HCT116 (cell line): ENCODE data around the gene NAA35. TPM values are rescaled to one million over a fixed set of nuclear protein-coding genes. Genes with fewer than 3 reads are reported as not detected.

Experiments used
- ATAC-seq: fragments of 200-7000 bp; cut with Tn5 transposase; 2 replicates; pipeline ENCODE4 v1.9.1; 2020; ENCODE audit warnings: mild to moderate bottlenecking, moderate library complexity
- BruUV-seq: library from RNA; stranded (reverse); fragments of 400-500 nt; replicated peaks from 2 replicates; lab custom pipeline; 2021; lab: Mats Ljungman, UMichigan
- CTCF ChIA-PET: fragments of 300-600 bp; sonication (Branson Sonifier 250); formaldehyde crosslinking; loops from one replicate; lab custom pipeline; 2021; ENCODE audit warnings: antibody characterized with exemption; lab: Charles Lee
- POLR2A ChIA-PET: fragments of 300-600, 350-600 bp; sonication (Branson Sonifier 250); formaldehyde crosslinking; loops from one replicate; lab custom pipeline; 2021; ENCODE audit warnings: antibody characterized with exemption; lab: Charles Lee
- RAD21 ChIA-PET, 2 experiments: fragments of 300-600 bp; sonication (Branson Sonifier 250); formaldehyde crosslinking; loops; one replicate each; lab custom pipeline; 2023; ENCODE audit warnings: low total read pairs in 2 of 2; ENCODE audit not compliant: uncharacterized antibody in 2 of 2, unreplicated experiment in 2 of 2, low non-redundant PET in 1 of 2; lab: Charles Lee
- DNase-seq: peaks from one replicate; pipeline ENCODE4 v3.0.0-alpha.2; 2010; ENCODE audit warnings: low read depth, low spot score
- H2AFZ ChIP-seq: fragments of 200-600 bp; shearing (Covaris generic), sonication (generic); 2 replicates; pipeline ENCODE4 v1.6.1; 2017; ENCODE audit warnings: low read depth, mixed run types, mixed read lengths, antibody characterized with exemption, low read length; ENCODE audit not compliant: poor library complexity, severe bottlenecking
- H3K27ac ChIP-seq: 2 replicates; pipeline ENCODE4 v1.5.1; 2012; ENCODE audit warnings: low read depth, low read length
- H3K27me3 ChIP-seq: fragments of 200-600 bp; sonication (generic); 2 replicates; pipeline ENCODE4 v1.6.1; 2016; ENCODE audit warnings: mixed run types, low read length, mixed read lengths; ENCODE audit not compliant: insufficient read depth
- H3K36me3 ChIP-seq, 2 experiments: fragments of 200-500 bp in 1 of 2; fragments of 200-600 bp in 1 of 2; sonication (Bioruptor generic) in 1 of 2; sonication (generic) in 1 of 2; 2 replicates each; pipeline versions ENCODE4 v1.5.1 to v1.6.1; 2014 to 2016; ENCODE audit warnings: low read length in 2 of 2, inconsistent platforms in 1 of 2, mixed read lengths in 1 of 2, mixed run types in 1 of 2; ENCODE audit not compliant: insufficient read depth in 2 of 2, control insufficient read depth in 1 of 2
- H3K4me1 ChIP-seq, 2 experiments: fragments of 200-600 bp in 1 of 2; sonication (generic) in 1 of 2; 2 replicates each; pipeline versions ENCODE4 v1.5.1 to v1.6.1; 2012 to 2017; ENCODE audit warnings: low read length in 2 of 2, inconsistent platforms in 1 of 2, mild to moderate bottlenecking in 1 of 2, mixed read lengths in 1 of 2, mixed run types in 1 of 2, moderate library complexity in 1 of 2; ENCODE audit not compliant: insufficient read depth in 2 of 2, control insufficient read depth in 1 of 2
- H3K4me2 ChIP-seq: fragments of 200-600 bp; sonication (generic); 2 replicates; pipeline ENCODE4 v1.6.1; 2017; ENCODE audit warnings: mixed run types, low read length, mixed read lengths
- H3K4me3 ChIP-seq, 2 experiments: fragments of 200-600 bp in 1 of 2; sonication (generic) in 1 of 2; replicated peaks in 1 of 2; 2 replicates each; pipeline ENCODE4 v1.5.1; 2011 to 2016; ENCODE audit warnings: low read length in 2 of 2, control low read depth in 1 of 2, low read depth in 1 of 2, mild to moderate bottlenecking in 1 of 2, mixed read lengths in 1 of 2, mixed run types in 1 of 2
- H3K79me2 ChIP-seq: fragments of 200-600 bp; sonication (generic); 2 replicates; pipeline ENCODE4 v1.6.1; 2017; ENCODE audit warnings: mild to moderate bottlenecking, mixed run types, low read length, moderate library complexity, mixed read lengths; ENCODE audit not compliant: insufficient read depth
- H3K9ac ChIP-seq: fragments of 200-600 bp; sonication (generic); 2 replicates; pipeline ENCODE4 v1.6.1; 2016; ENCODE audit warnings: low read length, mixed read lengths
- H3K9me2 ChIP-seq: fragments of 200-600 bp; sonication (generic), shearing (Covaris generic); 2 replicates; pipeline ENCODE4 v1.6.1; 2017; ENCODE audit warnings: mixed run types, mild to moderate bottlenecking, moderate library complexity; ENCODE audit not compliant: insufficient read depth
- H3K9me3 ChIP-seq, 2 experiments: fragments of 200-500 bp in 1 of 2; fragments of 200-600 bp in 1 of 2; sonication (Bioruptor generic) in 1 of 2; sonication (generic) in 1 of 2; 2 replicates each; pipeline ENCODE4 v1.6.1; 2014 to 2017; ENCODE audit warnings: low read length in 2 of 2, mixed read lengths in 2 of 2, inconsistent platforms in 1 of 2, low read depth in 1 of 2, mild to moderate bottlenecking in 1 of 2, mixed run types in 1 of 2, moderate library complexity in 1 of 2; ENCODE audit not compliant: control insufficient read depth in 1 of 2, insufficient read depth in 1 of 2
- H4K20me1 ChIP-seq: fragments of 200-600 bp; sonication (generic), shearing (Covaris generic); 2 replicates; pipeline ENCODE4 v1.6.1; 2017; ENCODE audit warnings: mixed run types, mild to moderate bottlenecking, moderate library complexity; ENCODE audit not compliant: insufficient read depth
- CTCF ChIP-seq, 3 experiments: fragments of 200-600 bp in 1 of 3; sonication (generic) in 1 of 3; IDR thresholded peaks in 2 of 3; conservative IDR thresholded peaks in 1 of 3; 2 replicates each; pipeline ENCODE4 v1.5.1; 2012 to 2017; ENCODE audit warnings: low read depth in 2 of 3, low read length in 2 of 3, antibody characterized with exemption in 1 of 3, borderline replicate concordance in 1 of 3, control low read depth in 1 of 3, mild to moderate bottlenecking in 1 of 3, mixed read lengths in 1 of 3, mixed run types in 1 of 3, moderate library complexity in 1 of 3; ENCODE audit not compliant: insufficient read depth in 1 of 3
- REST ChIP-seq: IDR thresholded peaks from 2 replicates; pipeline ENCODE4 v1.6.1; 2012; ENCODE audit warnings: low read depth
- ZFX ChIP-seq: fragments of 450-650 bp; IDR thresholded peaks from 2 replicates; pipeline ENCODE4 v1.6.1; 2017
- intact Hi-C: fragments of 100-400 bp; cut with micrococcal nuclease; formaldehyde crosslinking; loops from 2 replicates; pipeline ENCODE4 v1.10.0; 2022
- total RNA-seq: library from RNA; stranded (reverse); gene quantifications from one replicate; pipeline ENCODE4 v1.2.1, GENCODE V29; 2021; ENCODE audit not compliant: unreplicated experiment

The NAA35 gene
- total RNA-seq, 1 experiment from 2014 or later: 37.0 TPM

GRCh38 chr9:85898332-85898731 is 42.6 kb upstream of the NAA35 start:
- no peak for ATAC-seq
- no peak overlapping the region for H3K27ac ChIP-seq
- no peaks in the 10 kb centered on the region for H3K27me3 ChIP-seq
- H3K9ac ChIP-seq: no peak overlapping the region
- intact Hi-C loops: no loop called here
- no peak for DNase-seq
- no peaks in the 10 kb centered on the region for H4K20me1 ChIP-seq
- no peak overlapping the region for H3K4me2 ChIP-seq
- H3K79me2 ChIP-seq: no peaks in the 10 kb centered on the region
- CTCF ChIA-PET: no interaction called here
- H3K9me2 ChIP-seq: no peaks in the 10 kb centered on the region; the same call in 1 of the 2 replicates
- no TSS peak for BruUV-seq
- RAD21 ChIA-PET: no interaction called here
- no peak for TF ChIP-seq ZFX
- no peak for TF ChIP-seq REST
- no peak for TF ChIP-seq CTCF (IDR thresholded peaks at IDR 0.05 in 2 of 3, conservative IDR thresholded peaks at IDR 0.05 in 1 of 3; ENCODE audit: borderline replicate concordance in 1 of 3, insufficient read depth in 1 of 3, low read depth in 2 of 3, low read length in 2 of 3)
- H3K36me3 ChIP-seq: no peaks in the 10 kb centered on the region
- H3K4me3 ChIP-seq: no peak overlapping the region
- POLR2A ChIA-PET: no interaction called here
- H2AFZ ChIP-seq: no peak overlapping the region
- no peaks in the 10 kb centered on the region for H3K9me3 ChIP-seq
- no peaks in the 10 kb centered on the region for H3K4me1 ChIP-seq
